ENCODE measurements around the gene TMED10. TPM values are rescaled to one million over a fixed set of nuclear protein-coding genes. Genes with fewer than 3 reads are reported as not detected.

TMED10 gene
- total RNA-seq, 1 donor from 2014 or later, result 303 TPM

DNA sequence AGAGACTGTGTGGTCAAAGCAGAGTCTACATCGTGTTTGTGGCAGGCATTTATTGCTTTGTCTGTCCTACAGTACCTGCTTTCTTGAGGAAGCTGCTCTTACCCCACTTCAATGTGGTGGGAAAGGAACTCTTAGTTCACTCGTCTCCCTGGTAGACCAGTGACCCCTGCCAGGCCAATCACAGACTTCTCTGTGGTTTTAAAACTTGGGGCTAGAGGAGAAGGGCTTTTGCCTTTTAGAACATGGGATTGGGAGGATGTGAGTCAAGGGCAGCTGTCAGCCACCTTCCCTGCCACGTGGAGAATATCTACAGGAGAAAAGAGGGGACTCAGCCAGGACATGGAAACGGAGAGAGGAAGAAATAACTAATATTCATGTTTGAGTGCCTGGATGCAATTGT lies 36.8 kb upstream of the TMED10 start:
- Histone ChIP-seq H3K4me3 (no peak overlapping the region), H3K27me3 (no peaks in the 10 kb centered on the region), H3K9me3 (no peaks in the 10 kb centered on the region), H3K27ac (no peak overlapping the region), H3K4me1 (no peaks in the 10 kb centered on the region), H3K36me3 (no peaks in the 10 kb centered on the region)
- DNase-seq (no peak), ATAC-seq (peak; percentile 22)
- intact Hi-C loops (cut with DNase I), result no loop called here
- TF ChIP-seq, protein P1, sequence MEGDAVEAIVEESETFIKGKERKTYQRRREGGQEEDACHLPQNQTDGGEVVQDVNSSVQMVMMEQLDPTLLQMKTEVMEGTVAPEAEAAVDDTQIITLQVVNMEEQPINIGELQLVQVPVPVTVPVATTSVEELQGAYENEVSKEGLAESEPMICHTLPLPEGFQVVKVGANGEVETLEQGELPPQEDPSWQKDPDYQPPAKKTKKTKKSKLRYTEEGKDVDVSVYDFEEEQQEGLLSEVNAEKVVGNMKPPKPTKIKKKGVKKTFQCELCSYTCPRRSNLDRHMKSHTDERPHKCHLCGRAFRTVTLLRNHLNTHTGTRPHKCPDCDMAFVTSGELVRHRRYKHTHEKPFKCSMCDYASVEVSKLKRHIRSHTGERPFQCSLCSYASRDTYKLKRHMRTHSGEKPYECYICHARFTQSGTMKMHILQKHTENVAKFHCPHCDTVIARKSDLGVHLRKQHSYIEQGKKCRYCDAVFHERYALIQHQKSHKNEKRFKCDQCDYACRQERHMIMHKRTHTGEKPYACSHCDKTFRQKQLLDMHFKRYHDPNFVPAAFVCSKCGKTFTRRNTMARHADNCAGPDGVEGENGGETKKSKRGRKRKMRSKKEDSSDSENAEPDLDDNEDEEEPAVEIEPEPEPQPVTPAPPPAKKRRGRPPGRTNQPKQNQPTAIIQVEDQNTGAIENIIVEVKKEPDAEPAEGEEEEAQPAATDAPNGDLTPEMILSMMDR (IDR thresholded peaks at IDR 0.05), result no peak

GRCh38 chr14:75208843-75209242 lies 32.4 kb upstream of the TMED10 start:
- DNase-seq (no peak), ATAC-seq (no peak)
- no peak overlapping the region for H3K4me3 ChIP-seq
- H3K36me3 ChIP-seq, result no peaks in the 10 kb centered on the region
- TF ChIP-seq, protein P1 (IDR thresholded peaks at IDR 0.05), result no peak
- H3K27me3 ChIP-seq, result no peaks in the 10 kb centered on the region
- no peaks in the 10 kb centered on the region for H3K4me1 ChIP-seq
- intact Hi-C loops (cut with DNase I), result no loop called here
- H3K9me3 ChIP-seq, result no peaks in the 10 kb centered on the region
- no peak overlapping the region for H3K27ac ChIP-seq

GRCh38 chr14:75206190-75206589 lies 29.8 kb upstream of the TMED10 start:
- TF ChIP-seq, protein P1 (IDR thresholded peaks at IDR 0.05), result no peak
- Histone ChIP-seq H3K27ac (no peak overlapping the region), H3K4me3 (no peak overlapping the region), H3K36me3 (no peaks in the 10 kb centered on the region), H3K4me1 (no peaks in the 10 kb centered on the region), H3K9me3 (no peaks in the 10 kb centered on the region), H3K27me3 (no peaks in the 10 kb centered on the region)
- no peak for ATAC-seq
- no peak for DNase-seq
- intact Hi-C loops (cut with DNase I), result no loop called here

DNA sequence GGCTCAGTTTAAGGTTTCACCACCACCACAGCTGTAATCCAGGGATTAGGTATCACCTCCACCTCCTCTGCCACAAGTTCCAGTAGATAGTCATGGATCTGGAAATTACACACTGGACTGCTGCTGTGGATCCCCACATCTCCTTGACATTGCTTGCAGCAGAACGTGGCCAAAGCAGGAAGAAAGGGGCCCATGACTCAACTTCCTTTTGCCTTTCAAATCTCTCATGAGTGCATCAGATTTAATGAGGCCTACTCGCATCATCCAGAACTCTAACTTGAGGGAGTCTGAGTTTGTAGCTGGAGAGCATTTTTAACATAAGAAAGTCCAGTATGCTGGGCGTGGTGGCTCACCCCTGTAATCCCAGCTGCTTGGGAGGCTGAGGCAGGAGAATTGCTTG lies 29.2 kb upstream of the TMED10 start:
- Histone ChIP-seq H3K4me1 (no peaks in the 10 kb centered on the region), H3K36me3 (no peaks in the 10 kb centered on the region), H3K27me3 (no peaks in the 10 kb centered on the region), H3K9me3 (no peaks in the 10 kb centered on the region), H3K27ac (no peak overlapping the region), H3K4me3 (no peak overlapping the region)
- no peak for DNase-seq
- ATAC-seq, result peak; percentile 43
- intact Hi-C loops (cut with DNase I), result no loop called here
- TF ChIP-seq, protein P1 (IDR thresholded peaks at IDR 0.05), result no peak

DNA sequence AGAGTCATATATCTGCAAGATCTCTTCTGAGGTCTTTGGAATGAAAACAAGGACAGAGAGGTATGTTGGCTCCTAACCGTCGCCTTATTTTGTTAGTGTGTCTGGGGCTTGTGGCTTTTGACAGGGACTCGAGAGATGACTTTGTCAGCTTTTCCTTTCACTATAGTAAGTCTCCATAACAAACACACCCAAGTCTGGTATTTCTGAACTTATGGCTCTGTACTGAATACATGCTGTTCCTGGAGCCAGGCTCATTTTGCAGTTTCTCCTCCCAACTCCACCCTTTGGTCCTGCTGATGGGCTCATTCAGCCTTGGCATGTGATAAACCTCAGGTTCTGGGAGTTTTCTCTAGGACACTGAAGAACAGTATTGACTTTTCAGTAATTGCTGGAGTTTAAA lies 27.7 kb upstream of the TMED10 start:
- ATAC-seq (peak; percentile 63), DNase-seq (no peak)
- Histone ChIP-seq H3K4me3 (no peak overlapping the region), H3K27ac (no peak overlapping the region), H3K9me3 (no peaks in the 10 kb centered on the region), H3K36me3 (no peaks in the 10 kb centered on the region), H3K4me1 (peaks cover 1% of the 10 kb centered on the region), H3K27me3 (no peaks in the 10 kb centered on the region)
- intact Hi-C loops (cut with DNase I), result no loop called here
- TF ChIP-seq, protein P1 (IDR thresholded peaks at IDR 0.05), result no peak

DNA sequence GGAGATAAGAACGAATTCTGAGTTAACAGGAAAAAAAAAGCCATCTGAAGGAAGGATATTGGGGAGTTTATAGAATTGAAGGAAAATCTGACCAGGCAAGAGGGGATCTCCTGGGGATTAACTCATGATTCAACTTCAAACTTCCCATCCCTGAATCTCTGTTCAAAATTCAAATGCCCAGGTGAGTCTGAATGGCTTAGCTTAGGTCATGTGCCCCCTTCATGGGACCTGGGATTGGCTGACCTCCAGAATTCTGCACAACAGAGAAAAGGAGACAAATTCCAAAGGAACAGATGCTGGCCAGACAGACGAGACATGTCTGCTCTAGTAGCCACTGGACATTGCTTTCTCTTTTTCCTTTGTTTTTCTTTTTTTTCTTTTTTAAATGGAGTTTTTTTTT lies 26.2 kb upstream of the TMED10 start:
- peaks cover 10% of the 10 kb centered on the region for H3K4me1 ChIP-seq
- no peak for ATAC-seq
- no peaks in the 10 kb centered on the region for H3K36me3 ChIP-seq
- intact Hi-C loops (cut with DNase I), result no loop called here
- no peak overlapping the region for H3K4me3 ChIP-seq
- H3K27me3 ChIP-seq, result no peaks in the 10 kb centered on the region
- TF ChIP-seq, protein P1 (IDR thresholded peaks at IDR 0.05), result no peak
- no peak for DNase-seq
- H3K27ac ChIP-seq, result no peak overlapping the region
- no peaks in the 10 kb centered on the region for H3K9me3 ChIP-seq

All from upper lobe of right lung (tissue), 1 donor.